ENCODE data around the gene BRD9. TPM values are rescaled to one million over a fixed set of nuclear protein-coding genes. Genes with fewer than 3 reads are reported as not detected.

Gene BRD9
- total RNA-seq, 1 experiment from 2014 or later = 55.6 TPM

DNA sequence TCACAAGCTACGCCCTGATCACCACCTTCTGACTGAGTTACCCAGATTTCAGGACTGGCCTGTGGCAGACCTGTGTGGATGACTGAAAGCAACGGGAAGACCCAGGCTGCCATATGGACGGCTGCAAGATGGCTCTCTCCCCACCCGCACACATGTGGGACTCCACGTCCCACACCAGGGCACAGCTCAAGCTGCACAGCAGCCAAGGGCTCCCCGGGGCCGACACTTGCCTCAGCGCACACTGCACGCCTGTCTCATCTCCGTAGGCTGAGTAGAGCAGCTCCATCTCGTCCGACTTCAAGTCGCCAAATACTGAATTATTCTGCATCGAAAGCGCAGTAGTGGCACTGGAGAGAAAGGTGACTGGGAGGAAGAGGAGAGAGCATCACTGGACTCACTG is 14.5 kb downstream of the BRD9 start:
- DNase-seq (ENCODE audit: low spot score) (no peak), ATAC-seq (no peak)
- H3K4me1 Mint-ChIP-seq = no peaks in the 10 kb centered on the region
- no peak overlapping the region for H3K27ac Mint-ChIP-seq
- H3K36me3 Mint-ChIP-seq = peaks cover 74% of the 10 kb centered on the region
- CTCF ChIA-PET = interaction anchor here (1.1 kb wide), 1 partner anchor 111 kb away, joined by 3 read pairs; no protein-coding TSS in a partner anchor
- H3K9me3 Mint-ChIP-seq = peaks cover 5% of the 10 kb centered on the region
- no peaks in the 10 kb centered on the region for H3K27me3 Mint-ChIP-seq (ENCODE audit: low read depth)
- POLR2A ChIA-PET = no interaction called here
- no peak overlapping the region for H3K4me3 Mint-ChIP-seq
- no peak for TF ChIP-seq OVOL2 (CRISPR knock-in tag; IDR thresholded peaks at IDR 0.05; ENCODE audit: borderline replicate concordance)
- TF ChIP-seq, protein P1, sequence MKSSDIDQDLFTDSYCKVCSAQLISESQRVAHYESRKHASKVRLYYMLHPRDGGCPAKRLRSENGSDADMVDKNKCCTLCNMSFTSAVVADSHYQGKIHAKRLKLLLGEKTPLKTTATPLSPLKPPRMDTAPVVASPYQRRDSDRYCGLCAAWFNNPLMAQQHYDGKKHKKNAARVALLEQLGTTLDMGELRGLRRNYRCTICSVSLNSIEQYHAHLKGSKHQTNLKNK (CRISPR knock-in tag; IDR thresholded peaks at IDR 0.05) = no peak
- TF ChIP-seq, protein P2, sequence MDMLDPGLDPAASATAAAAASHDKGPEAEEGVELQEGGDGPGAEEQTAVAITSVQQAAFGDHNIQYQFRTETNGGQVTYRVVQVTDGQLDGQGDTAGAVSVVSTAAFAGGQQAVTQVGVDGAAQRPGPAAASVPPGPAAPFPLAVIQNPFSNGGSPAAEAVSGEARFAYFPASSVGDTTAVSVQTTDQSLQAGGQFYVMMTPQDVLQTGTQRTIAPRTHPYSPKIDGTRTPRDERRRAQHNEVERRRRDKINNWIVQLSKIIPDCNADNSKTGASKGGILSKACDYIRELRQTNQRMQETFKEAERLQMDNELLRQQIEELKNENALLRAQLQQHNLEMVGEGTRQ (CRISPR knock-in tag; IDR thresholded peaks at IDR 0.05) = no peak
- no peak for TF ChIP-seq KAT7 (CRISPR knock-in tag; IDR thresholded peaks at IDR 0.05; ENCODE audit: borderline replicate concordance)
- TF ChIP-seq, protein P3, sequence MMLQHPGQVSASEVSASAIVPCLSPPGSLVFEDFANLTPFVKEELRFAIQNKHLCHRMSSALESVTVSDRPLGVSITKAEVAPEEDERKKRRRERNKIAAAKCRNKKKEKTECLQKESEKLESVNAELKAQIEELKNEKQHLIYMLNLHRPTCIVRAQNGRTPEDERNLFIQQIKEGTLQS (CRISPR knock-in tag; conservative IDR thresholded peaks at IDR 0.05) = no peak
- no peak for TF ChIP-seq ZNF317 (CRISPR knock-in tag; IDR thresholded peaks at IDR 0.05; ENCODE audit: borderline replicate concordance, low read depth)
- TF ChIP-seq NFE2L1 (CRISPR knock-in tag; IDR thresholded peaks at IDR 0.05) = no peak
- TF ChIP-seq, protein P4, sequence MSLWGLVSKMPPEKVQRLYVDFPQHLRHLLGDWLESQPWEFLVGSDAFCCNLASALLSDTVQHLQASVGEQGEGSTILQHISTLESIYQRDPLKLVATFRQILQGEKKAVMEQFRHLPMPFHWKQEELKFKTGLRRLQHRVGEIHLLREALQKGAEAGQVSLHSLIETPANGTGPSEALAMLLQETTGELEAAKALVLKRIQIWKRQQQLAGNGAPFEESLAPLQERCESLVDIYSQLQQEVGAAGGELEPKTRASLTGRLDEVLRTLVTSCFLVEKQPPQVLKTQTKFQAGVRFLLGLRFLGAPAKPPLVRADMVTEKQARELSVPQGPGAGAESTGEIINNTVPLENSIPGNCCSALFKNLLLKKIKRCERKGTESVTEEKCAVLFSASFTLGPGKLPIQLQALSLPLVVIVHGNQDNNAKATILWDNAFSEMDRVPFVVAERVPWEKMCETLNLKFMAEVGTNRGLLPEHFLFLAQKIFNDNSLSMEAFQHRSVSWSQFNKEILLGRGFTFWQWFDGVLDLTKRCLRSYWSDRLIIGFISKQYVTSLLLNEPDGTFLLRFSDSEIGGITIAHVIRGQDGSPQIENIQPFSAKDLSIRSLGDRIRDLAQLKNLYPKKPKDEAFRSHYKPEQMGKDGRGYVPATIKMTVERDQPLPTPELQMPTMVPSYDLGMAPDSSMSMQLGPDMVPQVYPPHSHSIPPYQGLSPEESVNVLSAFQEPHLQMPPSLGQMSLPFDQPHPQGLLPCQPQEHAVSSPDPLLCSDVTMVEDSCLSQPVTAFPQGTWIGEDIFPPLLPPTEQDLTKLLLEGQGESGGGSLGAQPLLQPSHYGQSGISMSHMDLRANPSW (CRISPR knock-in tag; conservative IDR thresholded peaks at IDR 0.05; ENCODE audit: low read depth) = no peak
- no peak for TF ChIP-seq FOXJ3 (CRISPR knock-in tag; IDR thresholded peaks at IDR 0.05; ENCODE audit: borderline replicate concordance)
- TF ChIP-seq, protein P5, sequence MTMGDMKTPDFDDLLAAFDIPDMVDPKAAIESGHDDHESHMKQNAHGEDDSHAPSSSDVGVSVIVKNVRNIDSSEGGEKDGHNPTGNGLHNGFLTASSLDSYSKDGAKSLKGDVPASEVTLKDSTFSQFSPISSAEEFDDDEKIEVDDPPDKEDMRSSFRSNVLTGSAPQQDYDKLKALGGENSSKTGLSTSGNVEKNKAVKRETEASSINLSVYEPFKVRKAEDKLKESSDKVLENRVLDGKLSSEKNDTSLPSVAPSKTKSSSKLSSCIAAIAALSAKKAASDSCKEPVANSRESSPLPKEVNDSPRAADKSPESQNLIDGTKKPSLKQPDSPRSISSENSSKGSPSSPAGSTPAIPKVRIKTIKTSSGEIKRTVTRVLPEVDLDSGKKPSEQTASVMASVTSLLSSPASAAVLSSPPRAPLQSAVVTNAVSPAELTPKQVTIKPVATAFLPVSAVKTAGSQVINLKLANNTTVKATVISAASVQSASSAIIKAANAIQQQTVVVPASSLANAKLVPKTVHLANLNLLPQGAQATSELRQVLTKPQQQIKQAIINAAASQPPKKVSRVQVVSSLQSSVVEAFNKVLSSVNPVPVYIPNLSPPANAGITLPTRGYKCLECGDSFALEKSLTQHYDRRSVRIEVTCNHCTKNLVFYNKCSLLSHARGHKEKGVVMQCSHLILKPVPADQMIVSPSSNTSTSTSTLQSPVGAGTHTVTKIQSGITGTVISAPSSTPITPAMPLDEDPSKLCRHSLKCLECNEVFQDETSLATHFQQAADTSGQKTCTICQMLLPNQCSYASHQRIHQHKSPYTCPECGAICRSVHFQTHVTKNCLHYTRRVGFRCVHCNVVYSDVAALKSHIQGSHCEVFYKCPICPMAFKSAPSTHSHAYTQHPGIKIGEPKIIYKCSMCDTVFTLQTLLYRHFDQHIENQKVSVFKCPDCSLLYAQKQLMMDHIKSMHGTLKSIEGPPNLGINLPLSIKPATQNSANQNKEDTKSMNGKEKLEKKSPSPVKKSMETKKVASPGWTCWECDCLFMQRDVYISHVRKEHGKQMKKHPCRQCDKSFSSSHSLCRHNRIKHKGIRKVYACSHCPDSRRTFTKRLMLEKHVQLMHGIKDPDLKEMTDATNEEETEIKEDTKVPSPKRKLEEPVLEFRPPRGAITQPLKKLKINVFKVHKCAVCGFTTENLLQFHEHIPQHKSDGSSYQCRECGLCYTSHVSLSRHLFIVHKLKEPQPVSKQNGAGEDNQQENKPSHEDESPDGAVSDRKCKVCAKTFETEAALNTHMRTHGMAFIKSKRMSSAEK (CRISPR knock-in tag; IDR thresholded peaks at IDR 0.05; ENCODE audit: borderline replicate concordance) = no peak
- TF ChIP-seq TEAD1 (CRISPR knock-in tag; IDR thresholded peaks at IDR 0.05) = no peak
- no peak for TF ChIP-seq CBFB (CRISPR knock-in tag; IDR thresholded peaks at IDR 0.05; ENCODE audit: low read depth)
- no peak for TF ChIP-seq NFYB (CRISPR knock-in tag; conservative IDR thresholded peaks at IDR 0.05; ENCODE audit: low read depth)
- no peak for TF ChIP-seq CREM (CRISPR knock-in tag; IDR thresholded peaks at IDR 0.05)
- TF ChIP-seq NFATC4 (CRISPR knock-in tag; IDR thresholded peaks at IDR 0.05) = no peak
- TF ChIP-seq, protein P6, sequence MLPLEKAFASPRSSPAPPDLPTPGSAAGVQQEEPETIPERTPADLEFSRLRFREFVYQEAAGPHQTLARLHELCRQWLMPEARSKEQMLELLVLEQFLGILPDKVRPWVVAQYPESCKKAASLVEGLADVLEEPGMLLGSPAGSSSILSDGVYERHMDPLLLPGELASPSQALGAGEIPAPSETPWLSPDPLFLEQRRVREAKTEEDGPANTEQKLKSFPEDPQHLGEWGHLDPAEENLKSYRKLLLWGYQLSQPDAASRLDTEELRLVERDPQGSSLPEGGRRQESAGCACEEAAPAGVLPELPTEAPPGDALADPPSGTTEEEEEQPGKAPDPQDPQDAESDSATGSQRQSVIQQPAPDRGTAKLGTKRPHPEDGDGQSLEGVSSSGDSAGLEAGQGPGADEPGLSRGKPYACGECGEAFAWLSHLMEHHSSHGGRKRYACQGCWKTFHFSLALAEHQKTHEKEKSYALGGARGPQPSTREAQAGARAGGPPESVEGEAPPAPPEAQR (CRISPR knock-in tag; IDR thresholded peaks at IDR 0.05) = no peak
- TF ChIP-seq, protein P7, sequence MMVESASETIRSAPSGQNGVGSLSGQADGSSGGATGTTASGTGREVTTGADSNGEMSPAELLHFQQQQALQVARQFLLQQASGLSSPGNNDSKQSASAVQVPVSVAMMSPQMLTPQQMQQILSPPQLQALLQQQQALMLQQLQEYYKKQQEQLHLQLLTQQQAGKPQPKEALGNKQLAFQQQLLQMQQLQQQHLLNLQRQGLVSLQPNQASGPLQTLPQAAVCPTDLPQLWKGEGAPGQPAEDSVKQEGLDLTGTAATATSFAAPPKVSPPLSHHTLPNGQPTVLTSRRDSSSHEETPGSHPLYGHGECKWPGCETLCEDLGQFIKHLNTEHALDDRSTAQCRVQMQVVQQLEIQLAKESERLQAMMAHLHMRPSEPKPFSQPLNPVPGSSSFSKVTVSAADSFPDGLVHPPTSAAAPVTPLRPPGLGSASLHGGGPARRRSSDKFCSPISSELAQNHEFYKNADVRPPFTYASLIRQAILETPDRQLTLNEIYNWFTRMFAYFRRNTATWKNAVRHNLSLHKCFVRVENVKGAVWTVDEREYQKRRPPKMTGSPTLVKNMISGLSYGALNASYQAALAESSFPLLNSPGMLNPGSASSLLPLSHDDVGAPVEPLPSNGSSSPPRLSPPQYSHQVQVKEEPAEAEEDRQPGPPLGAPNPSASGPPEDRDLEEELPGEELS (CRISPR knock-in tag; IDR thresholded peaks at IDR 0.05) = no peak
- no peak for TF ChIP-seq IRF2 (CRISPR knock-in tag; IDR thresholded peaks at IDR 0.05; ENCODE audit: borderline replicate concordance, low read depth)
- TF ChIP-seq GRHL2 (CRISPR knock-in tag; IDR thresholded peaks at IDR 0.05; ENCODE audit: insufficient replicate concordance, severe bottlenecking) = no peak
- TF ChIP-seq ZNF232 (CRISPR knock-in tag; IDR thresholded peaks at IDR 0.05) = no peak

All from WTC11 (cell line).